ENCODE measurements around the gene PNPLA5. TPM values are rescaled to one million over a fixed set of nuclear protein-coding genes. Genes with fewer than 3 reads are reported as not detected.
A peak's percentile ranks its signal among the peaks of the same experiment; 100 is the strongest.

Gene PNPLA5
- total and polyA plus RNA-seq, 2 of the 13 experiments (the other 11 are each of a cell fraction or from before 2014, with no cell fraction given): not detected

- FAIRE-seq: no peak
- H3K4me2 ChIP-seq (ENCODE audit: low read depth, low read length): no peak overlapping the region
- POLR2A ChIA-PET: no interaction called here
- H3K9me3 ChIP-seq (ENCODE audit: low read length): no peaks in the 10 kb centered on the region
- in situ Hi-C loops (cut with HindIII; ENCODE audit: extremely low pct_ligation_motif_present, low pct_unique_long_range_greater_than_20kb): no loop called here
- intact Hi-C loops (cut with micrococcal nuclease; ENCODE audit: unreplicated experiment): no loop called here
- no peak overlapping the region for H2AFZ ChIP-seq (ENCODE audit: low read length)
- H3K36me3 ChIP-seq (replicated peaks in 1 of 2; ENCODE audit: control insufficient read depth in 1 of 2, insufficient read depth in 2 of 2, low read length in 2 of 2): peaks cover 28 to 67% of the 10 kb centered on the region in 2 experiments
- CTCF ChIA-PET (ENCODE audit: low intra/inter-chr PET ratio, low total read pairs): no interaction called here
- H4K20me1 ChIP-seq (ENCODE audit: insufficient read depth, low read length): no peaks in the 10 kb centered on the region
- no peaks in the 10 kb centered on the region for H3K79me2 ChIP-seq (ENCODE audit: insufficient read depth, low read length)
- no peak for DNase-seq (ENCODE audit: low spot score)
- no peaks in the 10 kb centered on the region for H3K4me1 ChIP-seq (ENCODE audit: insufficient read depth, low read length)
- no peaks in the 10 kb centered on the region for H3K27me3 ChIP-seq (ENCODE audit: control insufficient read depth in 1 of 2, insufficient read depth in 2 of 2, low read length in 2 of 2)
- H3K4me3 ChIP-seq (replicated peaks in 1 of 3; ENCODE audit: insufficient read depth in 1 of 3, low read depth in 2 of 3, low read length in 3 of 3): no peak overlapping the region
- no peak for ATAC-seq
- TSS peak; percentile 26 for BruUV-seq (replicated peaks)
- TF ChIP-seq RAD51 (IDR thresholded peaks at IDR 0.05; ENCODE audit: borderline replicate concordance): no peak
- TF ChIP-seq ZNF768 (CRISPR knock-in tag; IDR thresholded peaks at IDR 0.05): 0 out of 2 replicates have a peak, but pooled peaks have one; percentile 56
- no peak for TF ChIP-seq RBM39 (IDR thresholded peaks at IDR 0.05; ENCODE audit: low read depth, low read length, poor library complexity, severe bottlenecking)
- TF ChIP-seq, protein P1, sequence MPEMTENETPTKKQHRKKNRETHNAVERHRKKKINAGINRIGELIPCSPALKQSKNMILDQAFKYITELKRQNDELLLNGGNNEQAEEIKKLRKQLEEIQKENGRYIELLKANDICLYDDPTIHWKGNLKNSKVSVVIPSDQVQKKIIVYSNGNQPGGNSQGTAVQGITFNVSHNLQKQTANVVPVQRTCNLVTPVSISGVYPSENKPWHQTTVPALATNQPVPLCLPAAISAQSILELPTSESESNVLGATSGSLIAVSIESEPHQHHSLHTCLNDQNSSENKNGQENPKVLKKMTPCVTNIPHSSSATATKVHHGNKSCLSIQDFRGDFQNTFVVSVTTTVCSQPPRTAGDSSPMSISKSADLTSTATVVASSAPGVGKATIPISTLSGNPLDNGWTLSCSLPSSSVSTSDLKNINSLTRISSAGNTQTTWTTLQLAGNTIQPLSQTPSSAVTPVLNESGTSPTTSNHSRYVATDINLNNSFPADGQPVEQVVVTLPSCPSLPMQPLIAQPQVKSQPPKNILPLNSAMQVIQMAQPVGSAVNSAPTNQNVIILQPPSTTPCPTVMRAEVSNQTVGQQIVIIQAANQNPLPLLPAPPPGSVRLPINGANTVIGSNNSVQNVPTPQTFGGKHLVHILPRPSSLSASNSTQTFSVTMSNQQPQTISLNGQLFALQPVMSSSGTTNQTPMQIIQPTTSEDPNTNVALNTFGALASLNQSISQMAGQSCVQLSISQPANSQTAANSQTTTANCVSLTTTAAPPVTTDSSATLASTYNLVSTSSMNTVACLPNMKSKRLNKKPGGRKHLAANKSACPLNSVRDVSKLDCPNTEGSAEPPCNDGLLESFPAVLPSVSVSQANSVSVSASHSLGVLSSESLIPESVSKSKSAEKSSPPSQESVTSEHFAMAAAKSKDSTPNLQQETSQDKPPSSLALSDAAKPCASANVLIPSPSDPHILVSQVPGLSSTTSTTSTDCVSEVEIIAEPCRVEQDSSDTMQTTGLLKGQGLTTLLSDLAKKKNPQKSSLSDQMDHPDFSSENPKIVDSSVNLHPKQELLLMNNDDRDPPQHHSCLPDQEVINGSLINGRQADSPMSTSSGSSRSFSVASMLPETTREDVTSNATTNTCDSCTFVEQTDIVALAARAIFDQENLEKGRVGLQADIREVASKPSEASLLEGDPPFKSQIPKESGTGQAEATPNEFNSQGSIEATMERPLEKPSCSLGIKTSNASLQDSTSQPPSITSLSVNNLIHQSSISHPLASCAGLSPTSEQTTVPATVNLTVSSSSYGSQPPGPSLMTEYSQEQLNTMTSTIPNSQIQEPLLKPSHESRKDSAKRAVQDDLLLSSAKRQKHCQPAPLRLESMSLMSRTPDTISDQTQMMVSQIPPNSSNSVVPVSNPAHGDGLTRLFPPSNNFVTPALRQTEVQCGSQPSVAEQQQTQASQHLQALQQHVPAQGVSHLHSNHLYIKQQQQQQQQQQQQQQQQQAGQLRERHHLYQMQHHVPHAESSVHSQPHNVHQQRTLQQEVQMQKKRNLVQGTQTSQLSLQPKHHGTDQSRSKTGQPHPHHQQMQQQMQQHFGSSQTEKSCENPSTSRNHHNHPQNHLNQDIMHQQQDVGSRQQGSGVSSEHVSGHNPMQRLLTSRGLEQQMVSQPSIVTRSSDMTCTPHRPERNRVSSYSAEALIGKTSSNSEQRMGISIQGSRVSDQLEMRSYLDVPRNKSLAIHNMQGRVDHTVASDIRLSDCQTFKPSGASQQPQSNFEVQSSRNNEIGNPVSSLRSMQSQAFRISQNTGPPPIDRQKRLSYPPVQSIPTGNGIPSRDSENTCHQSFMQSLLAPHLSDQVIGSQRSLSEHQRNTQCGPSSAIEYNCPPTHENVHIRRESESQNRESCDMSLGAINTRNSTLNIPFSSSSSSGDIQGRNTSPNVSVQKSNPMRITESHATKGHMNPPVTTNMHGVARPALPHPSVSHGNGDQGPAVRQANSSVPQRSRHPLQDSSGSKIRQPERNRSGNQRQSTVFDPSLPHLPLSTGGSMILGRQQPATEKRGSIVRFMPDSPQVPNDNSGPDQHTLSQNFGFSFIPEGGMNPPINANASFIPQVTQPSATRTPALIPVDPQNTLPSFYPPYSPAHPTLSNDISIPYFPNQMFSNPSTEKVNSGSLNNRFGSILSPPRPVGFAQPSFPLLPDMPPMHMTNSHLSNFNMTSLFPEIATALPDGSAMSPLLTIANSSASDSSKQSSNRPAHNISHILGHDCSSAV (CRISPR knock-in tag; IDR thresholded peaks at IDR 0.05; ENCODE audit: borderline replicate concordance): no peak
- no peak for TF ChIP-seq ASH2L (IDR thresholded peaks at IDR 0.05; ENCODE audit: insufficient read length, low read depth, low read length)
- TF ChIP-seq RNF219 (CRISPR knock-in tag; IDR thresholded peaks at IDR 0.05): no peak
- WGBS (ENCODE audit: low lambda C conversion rate): 74% methylated on average over 5 of the region's 6 CpGs
- no peak overlapping the region for H3K27ac ChIP-seq (ENCODE audit: extremely low read length, insufficient read depth, low read length)
- H3K9ac ChIP-seq (ENCODE audit: insufficient read depth, low read depth, low read length): no peak overlapping the region
These were observed 49.6 kb upstream of the PNPLA5 start for GRCh38 chr22:43941449-43941848.

All from HepG2 (cell line).